Chondrocyte (in vitro differentiated cells): Measurements from ENCODE around the gene EGR2. TPM values are rescaled to one million over a fixed set of nuclear protein-coding genes. Genes with fewer than 3 reads are reported as not detected.

Source experiments
- DNase-seq: peaks from one replicate; pipeline ENCODE4 v3.0.0; 2021; ENCODE audit warnings: mixed read lengths, low spot score
- H3K27ac Mint-ChIP-seq: one replicate; pipeline ENCODE4 v1.8.0; 2021; ENCODE audit warnings: mild to moderate bottlenecking, moderate library complexity, mixed read lengths; ENCODE audit not compliant: unreplicated experiment
- H3K27me3 Mint-ChIP-seq: 2 replicates; pipeline ENCODE4 v1.8.0; 2021; ENCODE audit warnings: low read depth, mixed read lengths
- H3K36me3 Mint-ChIP-seq: 2 replicates; pipeline ENCODE4 v1.8.0; 2021; ENCODE audit warnings: low read depth, mixed read lengths
- H3K4me1 Mint-ChIP-seq: 2 replicates; pipeline ENCODE4 v1.8.0; 2021; ENCODE audit warnings: low read depth, mild to moderate bottlenecking, mixed read lengths
- H3K4me3 Mint-ChIP-seq: one replicate; pipeline ENCODE4 v1.8.0; 2021; ENCODE audit warnings: mild to moderate bottlenecking, moderate library complexity, mixed read lengths; ENCODE audit not compliant: unreplicated experiment
- H3K9me3 Mint-ChIP-seq: 2 replicates; pipeline ENCODE4 v1.8.0; 2021; ENCODE audit warnings: low read depth, mixed read lengths
- CTCF ChIP-seq: fragments of 200-600 bp; sonication (generic); IDR thresholded peaks from 2 replicates; pipeline ENCODE4 v1.5.0; 2021; ENCODE audit warnings: antibody characterized with exemption, mild to moderate bottlenecking, moderate library complexity
- total RNA-seq: library from RNA; stranded (reverse); gene quantifications from 3 replicates; pipeline ENCODE4 v1.2.1, GENCODE V29; 2021

The EGR2 gene
- total RNA-seq, 1 donor from 2014 or later = 11.7 TPM

DNA sequence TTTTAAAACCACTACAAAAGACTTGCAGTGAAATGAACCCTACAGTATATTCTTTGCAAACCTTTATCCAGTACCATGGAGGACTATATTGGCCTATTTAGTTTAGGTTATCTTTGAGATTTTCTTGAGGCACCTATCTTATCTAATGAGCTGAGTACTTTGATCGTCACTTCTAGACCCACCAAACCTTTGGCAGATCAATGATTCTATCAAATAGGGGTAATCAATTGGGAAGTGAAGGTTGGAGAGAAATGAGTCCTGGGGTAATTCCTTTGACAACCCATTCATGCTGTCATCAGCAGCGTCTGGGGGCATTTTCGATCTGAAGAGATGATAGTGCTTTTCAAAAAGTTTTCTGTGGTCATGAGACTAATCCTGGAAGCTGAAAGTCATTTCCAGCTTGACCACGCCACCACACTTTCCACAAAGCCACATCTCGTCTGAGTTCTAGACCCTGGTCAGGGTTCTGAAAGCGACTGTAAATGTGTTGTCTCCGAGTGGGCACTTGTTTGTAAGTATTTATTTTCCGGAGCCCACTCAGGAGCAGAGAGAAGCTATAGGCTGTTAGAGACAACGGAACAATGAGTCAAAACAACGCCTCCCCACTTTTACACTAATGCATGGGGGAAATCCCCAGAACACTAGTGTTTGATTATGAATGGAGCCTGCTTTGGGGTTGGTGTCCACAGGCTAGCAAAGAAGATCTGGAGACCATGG is 4.8 kb downstream of the EGR2 start:
- Mint-ChIP-seq H3K9me3 (no peaks in the 10 kb centered on the region), H3K4me1 (peaks cover 67% of the 10 kb centered on the region), H3K36me3 (peaks cover 7% of the 10 kb centered on the region), H3K4me3 (no peak overlapping the region), H3K27me3 (no peaks in the 10 kb centered on the region), H3K27ac (peak overlapping the region; percentile 2)
- no peak for DNase-seq
- TF ChIP-seq CTCF = no peak

DNA sequence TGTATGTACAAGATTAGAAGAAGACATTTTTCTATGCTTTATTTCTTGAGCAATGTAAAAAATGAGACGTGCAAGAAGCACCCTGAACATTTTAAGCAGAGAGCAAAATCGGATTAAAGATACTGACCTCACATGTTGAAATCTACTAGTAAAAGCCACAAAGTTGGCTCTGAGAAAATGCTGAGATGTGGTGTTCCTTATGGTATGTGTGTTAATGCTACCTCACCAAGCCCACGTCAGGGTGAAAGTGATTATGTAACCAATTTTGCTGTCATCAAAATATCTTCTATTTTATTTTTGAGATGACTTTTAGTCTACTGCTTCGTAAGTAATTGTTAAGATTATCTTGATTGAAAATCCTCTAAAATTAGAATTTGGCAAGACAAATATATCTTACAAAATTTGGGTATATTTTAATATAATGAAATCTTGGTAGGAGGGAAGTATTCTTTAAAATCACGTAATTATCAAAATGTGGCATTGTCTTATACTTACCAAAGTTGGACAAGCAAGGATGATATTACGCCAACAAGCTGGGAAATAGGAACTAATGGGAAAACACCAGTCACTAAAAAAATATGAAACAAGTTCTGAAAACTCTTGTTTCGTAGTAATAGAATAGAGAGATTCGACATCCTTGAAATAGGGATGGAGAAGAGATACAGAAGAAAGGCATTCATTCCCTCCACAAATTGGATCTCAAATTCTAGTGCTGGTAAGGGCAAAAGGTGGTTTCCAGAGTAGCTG is 5.8 kb downstream of the EGR2 start:
- no peak for DNase-seq
- no peak overlapping the region for H3K27ac Mint-ChIP-seq
- no peak for TF ChIP-seq CTCF
- H3K36me3 Mint-ChIP-seq = peaks cover 7% of the 10 kb centered on the region
- H3K4me1 Mint-ChIP-seq = peaks cover 63% of the 10 kb centered on the region
- no peaks in the 10 kb centered on the region for H3K9me3 Mint-ChIP-seq
- no peaks in the 10 kb centered on the region for H3K27me3 Mint-ChIP-seq
- H3K4me3 Mint-ChIP-seq = no peak overlapping the region

GRCh38 chr10:62806251-62806650 is 9.9 kb downstream of the EGR2 start:
- peaks cover 38% of the 10 kb centered on the region for H3K4me1 Mint-ChIP-seq
- H3K27me3 Mint-ChIP-seq = no peaks in the 10 kb centered on the region
- no peak for DNase-seq
- H3K27ac Mint-ChIP-seq = peak overlapping the region; percentile 24
- H3K4me3 Mint-ChIP-seq = peak overlapping the region; percentile 88
- TF ChIP-seq CTCF = no peak
- no peaks in the 10 kb centered on the region for H3K36me3 Mint-ChIP-seq
- H3K9me3 Mint-ChIP-seq = no peaks in the 10 kb centered on the region

DNA sequence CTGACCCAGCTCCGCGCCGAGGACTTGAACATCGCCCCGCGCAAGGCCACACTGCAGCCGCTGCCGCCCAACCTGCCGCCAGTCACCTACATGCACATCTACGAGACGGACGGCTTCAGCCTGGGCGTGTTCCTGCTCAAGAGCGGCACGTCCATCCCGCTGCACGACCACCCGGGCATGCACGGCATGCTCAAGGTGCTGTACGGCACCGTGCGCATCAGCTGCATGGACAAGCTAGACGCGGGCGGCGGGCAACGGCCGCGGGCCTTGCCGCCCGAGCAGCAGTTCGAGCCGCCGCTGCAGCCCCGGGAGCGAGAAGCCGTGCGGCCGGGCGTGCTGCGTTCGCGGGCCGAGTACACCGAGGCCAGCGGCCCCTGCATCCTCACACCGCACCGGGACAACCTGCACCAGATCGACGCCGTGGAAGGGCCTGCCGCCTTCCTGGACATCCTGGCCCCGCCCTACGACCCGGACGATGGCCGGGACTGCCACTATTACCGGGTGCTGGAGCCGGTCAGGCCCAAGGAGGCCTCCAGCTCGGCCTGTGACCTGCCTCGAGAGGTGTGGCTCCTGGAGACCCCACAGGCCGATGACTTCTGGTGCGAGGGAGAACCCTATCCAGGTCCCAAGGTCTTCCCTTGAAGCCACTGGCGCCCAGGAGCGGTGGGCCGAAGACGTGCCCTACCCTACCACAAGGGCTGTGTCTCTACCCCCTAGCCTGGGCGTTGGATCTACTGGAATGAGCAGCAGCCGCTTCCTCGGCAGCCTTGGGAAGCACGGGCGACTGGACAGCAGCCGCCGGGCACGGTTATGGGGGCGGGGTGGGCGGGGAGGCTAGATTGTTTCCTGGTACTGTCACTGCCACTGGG is 10.7 kb downstream of the EGR2 start:
- Mint-ChIP-seq H3K27ac (peak overlapping the region; percentile 85), H3K4me3 (peak overlapping the region; percentile 88), H3K36me3 (no peaks in the 10 kb centered on the region), H3K27me3 (no peaks in the 10 kb centered on the region), H3K4me1 (peaks cover 37% of the 10 kb centered on the region), H3K9me3 (no peaks in the 10 kb centered on the region)
- no peak for TF ChIP-seq CTCF
- DNase-seq = no peak
